ENCODE results near the gene UCP2.

DNA sequence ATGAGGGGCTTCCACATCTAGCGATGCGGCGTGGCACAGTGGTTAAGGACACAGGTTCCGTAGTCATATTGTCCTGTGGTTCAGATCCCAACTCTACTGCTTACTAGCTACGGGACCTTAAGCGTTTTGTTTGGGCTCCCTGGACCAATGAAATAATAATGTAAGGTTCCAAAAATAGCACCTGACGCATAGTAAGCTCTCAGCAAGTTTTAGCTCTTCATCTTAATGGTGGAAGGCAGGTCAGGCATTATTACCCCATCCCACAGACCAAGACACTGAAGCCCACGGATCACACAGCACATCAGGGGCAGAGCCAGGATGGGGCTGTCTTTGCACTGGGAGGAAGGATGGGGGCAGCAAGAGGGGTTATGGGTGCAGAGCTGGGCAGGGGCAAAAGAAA is 18.8 kb downstream of the UCP2 start:
- TF ChIP-seq CTCF (IDR thresholded peaks at IDR 0.05) (no peak), EZH2phosphoT487 (IDR thresholded peaks at IDR 0.05) (no peak)

Data from neural progenitor cell (in vitro differentiated cells).